K562 (cell line): ENCODE data around the gene SLC6A20. TPM values are rescaled to one million over a fixed set of nuclear protein-coding genes. Genes with fewer than 3 reads are reported as not detected.
"Not testable (repeated sequence)": the region's sequence is repeated elsewhere in the genome, so short reads cannot be mapped to it uniquely, and the experiment has no call there.

Experiments used
- ATAC-seq: fragments of 200-7000 bp; cut with Tn5 transposase; 3 replicates; pipeline ENCODE4 v1.9.1; 2020; ENCODE audit warnings: moderate library complexity
- BruUV-seq: library from RNA; stranded (reverse); fragments of 400-500 nt; replicated peaks from 2 replicates; lab custom pipeline; 2021; lab: Mats Ljungman, UMichigan
- CTCF ChIA-PET: fragments of 300-600 bp; formaldehyde crosslinking; extraction: SDS; loops from one replicate; lab custom pipeline; 2021; ENCODE audit warnings: low intra/inter-chr PET ratio; lab: Yijun Ruan, JAX
- POLR2A ChIA-PET: fragments of 300-600, 350-650 bp; sonication (Branson Sonifier 250); formaldehyde crosslinking; extraction: SDS; loops from one replicate; lab custom pipeline; 2021; ENCODE audit warnings: antibody characterized with exemption, inconsistent platforms; lab: Yijun Ruan, JAX
- DNase-seq, 4 experiments: peaks; one replicate each; pipeline versions ENCODE4 v3.0.0 to v3.0.0-alpha.2; 2011 to 2018; ENCODE audit warnings: low spot score in 3 of 4, mixed read lengths in 3 of 4; ENCODE audit errors: extremely low read depth in 1 of 4
- FAIRE-seq: peaks from 2 replicates; lab custom pipeline; 2011; peaks lifted over from hg19 to GRCh38; lab: Jason Lieb, UNC
- H2AFZ ChIP-seq: 2 replicates; pipeline ENCODE4 v1.6.0; 2011; ENCODE audit warnings: low read depth, low read length, control low read depth, inconsistent platforms
- H3K27ac ChIP-seq: fragments of 200-600 bp; 3 replicates; pipeline ENCODE4 v1.8.0; 2011; ENCODE audit warnings: low read depth, mild to moderate bottlenecking, control low read depth, inconsistent platforms, low read length, moderate library complexity, mixed read lengths; ENCODE audit errors: extremely low read depth
- H3K27me3 ChIP-seq, 2 experiments: fragments of 300-600 bp in 1 of 2; 2 replicates in 1 of 2; 3 replicates in 1 of 2; pipeline versions ENCODE4 v1.6.0 to v1.8.0; 2011; ENCODE audit warnings: inconsistent platforms in 2 of 2, low read length in 2 of 2, mild to moderate bottlenecking in 1 of 2, mixed read lengths in 1 of 2, moderate library complexity in 1 of 2; ENCODE audit not compliant: control insufficient read depth in 2 of 2, insufficient read depth in 2 of 2
- H3K36me3 ChIP-seq: fragments of 300-600 bp; 3 replicates; pipeline ENCODE4 v1.8.0; 2011; ENCODE audit warnings: mild to moderate bottlenecking, low read length, inconsistent platforms; ENCODE audit not compliant: control insufficient read depth, insufficient read depth
- H3K4me1 ChIP-seq, 2 experiments: fragments of 200-600 bp in 1 of 2; replicated peaks in 1 of 2; 2 replicates in 1 of 2; 3 replicates in 1 of 2; pipeline versions ENCODE4 v1.5.1 to v1.8.0; 2011; ENCODE audit warnings: inconsistent platforms in 2 of 2, low read length in 2 of 2, mild to moderate bottlenecking in 1 of 2, mixed read lengths in 1 of 2, moderate library complexity in 1 of 2; ENCODE audit not compliant: control insufficient read depth in 2 of 2, insufficient read depth in 2 of 2
- H3K4me2 ChIP-seq: 2 replicates; pipeline ENCODE4 v1.6.1; 2011; ENCODE audit warnings: low read length, control low read depth, inconsistent platforms, mixed read lengths; ENCODE audit not compliant: insufficient read depth
- H3K4me3 ChIP-seq: fragments of 200-600 bp; sonication (generic), shearing (Covaris generic); 2 replicates; pipeline ENCODE4 v1.5.1; 2016; ENCODE audit warnings: control low read depth, inconsistent platforms
- H3K79me2 ChIP-seq: fragments of 200-600 bp; 3 replicates; pipeline ENCODE4 v1.8.0; 2011; ENCODE audit warnings: low read length, inconsistent platforms; ENCODE audit not compliant: control insufficient read depth, insufficient read depth
- H3K9ac ChIP-seq, 2 experiments: 2 replicates each; pipeline versions ENCODE4 v1.6.0 to v1.6.1; 2011; ENCODE audit warnings: low read depth in 2 of 2, low read length in 2 of 2, control low read depth in 1 of 2, inconsistent platforms in 1 of 2, mild to moderate bottlenecking in 1 of 2, mixed read lengths in 1 of 2; ENCODE audit not compliant: insufficient read depth in 1 of 2
- H3K9me1 ChIP-seq: one replicate; pipeline ENCODE4 v1.6.0; 2011; ENCODE audit warnings: inconsistent platforms, mild to moderate bottlenecking, low read length, moderate library complexity; ENCODE audit not compliant: control insufficient read depth, insufficient read depth
- H3K9me3 ChIP-seq: replicated peaks from 2 replicates; pipeline ENCODE4 v1.5.1; 2011; ENCODE audit warnings: low read depth, low read length, inconsistent platforms; ENCODE audit not compliant: control insufficient read depth, insufficient read depth
- H4K20me1 ChIP-seq: replicated peaks from 2 replicates; pipeline ENCODE4 v1.6.1; 2011; ENCODE audit warnings: low read length, inconsistent platforms, mixed read lengths; ENCODE audit not compliant: control insufficient read depth, insufficient read depth
- CC2D1A ChIP-seq: fragments of 450-650 bp; IDR thresholded peaks from 2 replicates; pipeline ENCODE4 v1.6.1; 2017; ENCODE audit warnings: mild to moderate bottlenecking
- ZNF431 ChIP-seq: sonication (generic); formaldehyde crosslinking; IDR thresholded peaks from 2 replicates; pipeline ENCODE4 v1.8.0; 2022; ENCODE audit warnings: mild to moderate bottlenecking, missing genetic modification reagents
- WGBS: fragments of 100-300 bp; shearing (Covaris generic); methylation state at CpG from one replicate; pipeline ENCODE4 v1.1.6; 2016; ENCODE audit warnings: low coverage, mixed read lengths; ENCODE audit not compliant: insufficient coverage; ENCODE audit errors: missing lambda C conversion rate; 5-methylcytosine and 5-hydroxymethylcytosine counted together
- in situ Hi-C: fragments of 300-500 bp; cut with MboI; formaldehyde crosslinking; loops from 4 replicates; pipeline ENCODE4 v1.15.0; 2018; ENCODE audit warnings: inconsistent platforms, mixed read lengths
- intact Hi-C: fragments of 100-400 bp; cut with micrococcal nuclease; formaldehyde crosslinking; loops from 2 replicates; pipeline ENCODE4 v1.14.2; 2022
- polyA plus RNA-seq, 8 experiments: library from polyadenylated mRNA; depleted of rRNA in 4 of 8; stranded (reverse) in 5 of 8; unstranded in 3 of 8; fragments of >200 nt; fragmentation: Nextera tagmentation in 2 of 8; fragmentation: Illumina TruSeq in 1 of 8; extraction: Ambion mirVana in 2 of 8; extraction: Trizol in 1 of 8; gene quantifications; 2 replicates each; pipeline versions ENCODE4 v1.2.1 to v1.2.3, GENCODE V29; 2011 to 2014; ENCODE audit warnings: inconsistent platforms in 1 of 8, missing spikeins in 1 of 8
- total RNA-seq, 7 experiments: library from RNA; depleted of rRNA in 6 of 7; stranded (reverse); fragments of >200 nt in 6 of 7; fragmentation: Illumina TruSeq in 2 of 7; extraction: Trizol in 2 of 7; gene quantifications; 2 replicates each; pipeline versions ENCODE4 v1.2.1 to v1.2.3, GENCODE V29; 2011 to 2021; ENCODE audit warnings: low replicate concordance in 1 of 7
- TF ChIP-seq, protein P1 (sequence below): fragments of 450-650 bp; IDR thresholded peaks from 2 replicates; pipeline ENCODE4 v1.6.1; 2016; ENCODE audit warnings: mild to moderate bottlenecking

The SLC6A20 gene
- total and polyA plus RNA-seq, 9 of the 15 experiments (the other 6 are each of a cell fraction or from before 2014, with no cell fraction given) = not detected

DNA sequence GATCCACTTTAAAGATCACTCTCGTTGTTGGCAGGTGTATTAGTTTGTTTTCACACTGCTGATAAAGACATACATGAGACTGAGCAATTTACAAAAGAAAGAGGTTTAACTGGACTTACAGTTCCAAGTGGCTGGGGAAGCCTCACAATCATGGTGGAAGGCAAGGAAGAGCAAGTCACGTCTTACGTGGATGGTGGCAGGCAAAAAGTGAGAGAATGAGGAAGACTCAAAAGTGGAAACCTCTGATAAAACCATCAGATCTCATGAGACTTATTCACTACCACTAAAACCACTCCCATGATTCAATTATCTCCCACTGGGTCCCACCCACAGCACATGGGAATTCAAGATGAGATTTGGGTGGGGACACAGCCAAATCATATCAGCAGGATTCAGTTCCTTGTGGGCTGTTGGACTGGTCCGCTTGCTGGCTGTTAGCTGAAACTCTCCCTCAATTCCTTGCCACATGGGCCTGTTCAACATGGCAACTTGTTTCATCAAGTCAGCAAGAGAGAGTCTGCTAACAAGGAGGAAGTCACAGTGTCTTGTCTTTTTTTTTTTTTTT lies 47.2 kb downstream of the SLC6A20 start:
- H3K4me1 ChIP-seq, H3K27ac ChIP-seq, H3K9me3 ChIP-seq, H3K9me1 ChIP-seq, H3K9ac ChIP-seq, H3K4me3 ChIP-seq, ATAC-seq, CTCF ChIA-PET, DNase-seq, H3K4me2 ChIP-seq, intact Hi-C loops, H4K20me1 ChIP-seq, H3K79me2 ChIP-seq, FAIRE-seq, BruUV-seq, H2AFZ ChIP-seq, in situ Hi-C loops: not testable (repeated sequence)
- peaks cover 8 to 23% of the 10 kb centered on the region in 2 experiments; a peak in 4 of 5 replicates for H3K27me3 ChIP-seq
- peaks cover 13% of the 10 kb centered on the region for H3K36me3 ChIP-seq
- POLR2A ChIA-PET = interaction anchor here (1.6 kb wide), 1 partner anchor 19 kb away, joined by 3 read pairs; no protein-coding TSS in a partner anchor
- peak; percentile 97 for TF ChIP-seq ZNF431 (CRISPR knock-in tag)
- TF ChIP-seq CC2D1A = 0 out of 2 replicates have a peak, but pooled peaks have one; percentile 17
- TF ChIP-seq, protein P1, sequence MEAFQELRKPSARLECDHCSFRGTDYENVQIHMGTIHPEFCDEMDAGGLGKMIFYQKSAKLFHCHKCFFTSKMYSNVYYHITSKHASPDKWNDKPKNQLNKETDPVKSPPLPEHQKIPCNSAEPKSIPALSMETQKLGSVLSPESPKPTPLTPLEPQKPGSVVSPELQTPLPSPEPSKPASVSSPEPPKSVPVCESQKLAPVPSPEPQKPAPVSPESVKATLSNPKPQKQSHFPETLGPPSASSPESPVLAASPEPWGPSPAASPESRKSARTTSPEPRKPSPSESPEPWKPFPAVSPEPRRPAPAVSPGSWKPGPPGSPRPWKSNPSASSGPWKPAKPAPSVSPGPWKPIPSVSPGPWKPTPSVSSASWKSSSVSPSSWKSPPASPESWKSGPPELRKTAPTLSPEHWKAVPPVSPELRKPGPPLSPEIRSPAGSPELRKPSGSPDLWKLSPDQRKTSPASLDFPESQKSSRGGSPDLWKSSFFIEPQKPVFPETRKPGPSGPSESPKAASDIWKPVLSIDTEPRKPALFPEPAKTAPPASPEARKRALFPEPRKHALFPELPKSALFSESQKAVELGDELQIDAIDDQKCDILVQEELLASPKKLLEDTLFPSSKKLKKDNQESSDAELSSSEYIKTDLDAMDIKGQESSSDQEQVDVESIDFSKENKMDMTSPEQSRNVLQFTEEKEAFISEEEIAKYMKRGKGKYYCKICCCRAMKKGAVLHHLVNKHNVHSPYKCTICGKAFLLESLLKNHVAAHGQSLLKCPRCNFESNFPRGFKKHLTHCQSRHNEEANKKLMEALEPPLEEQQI = 0 out of 2 replicates have a peak, but pooled peaks have one; percentile 25
- WGBS = 23% methylated on average over 4 of the region's 4 CpGs
